Parathyroid adenoma (tissue), 2 donors: ENCODE data around the gene AZI2.

Experiments used
- H2AFZ ChIP-seq: fragments of 300-600 bp; sonication (generic); one replicate; pipeline ENCODE4 v1.7.0; 2017; ENCODE audit warnings: antibody characterized with exemption, mild to moderate bottlenecking
- H3K27ac ChIP-seq: fragments of 300-600 bp; sonication (generic); one replicate; pipeline ENCODE4 v1.7.0; 2017
- H3K27me3 ChIP-seq: fragments of 300-600 bp; sonication (generic); one replicate; pipeline ENCODE4 v1.7.0; 2017; ENCODE audit warnings: low read length; ENCODE audit not compliant: control insufficient read depth, insufficient read depth
- H3K36me3 ChIP-seq: fragments of 300-600 bp; sonication (generic); one replicate; pipeline ENCODE4 v1.7.0; 2017; ENCODE audit warnings: low read length; ENCODE audit not compliant: control insufficient read depth, insufficient read depth
- H3K4me1 ChIP-seq: fragments of 300-600 bp; sonication (generic); one replicate; pipeline ENCODE4 v1.7.0; 2017; ENCODE audit warnings: control low read depth
- H3K4me2 ChIP-seq: fragments of 300-600 bp; sonication (generic); one replicate; pipeline ENCODE4 v1.7.0; 2017; ENCODE audit warnings: low read length
- H3K4me3 ChIP-seq: fragments of 300-600 bp; sonication (generic); one replicate; pipeline ENCODE4 v1.7.0; 2017; ENCODE audit warnings: low read depth, low read length
- H3K79me2 ChIP-seq: fragments of 300-600 bp; sonication (generic); one replicate; pipeline ENCODE4 v1.7.0; 2017; ENCODE audit warnings: control low read depth
- H3K9ac ChIP-seq: fragments of 300-600 bp; sonication (generic); one replicate; pipeline ENCODE4 v1.7.0; 2017; ENCODE audit warnings: mild to moderate bottlenecking
- H3K9me3 ChIP-seq: fragments of 300-600 bp; sonication (generic); one replicate; pipeline ENCODE4 v1.7.0; 2017; ENCODE audit warnings: low read length; ENCODE audit not compliant: control insufficient read depth
- CTCF ChIP-seq: fragments of 300-600 bp; sonication (generic); IDR thresholded peaks from one replicate; pipeline ENCODE4 v1.7.0; 2017; ENCODE audit warnings: antibody characterized with exemption, mild to moderate bottlenecking
- donor health status: primary hyperparathyroidism.

AZI2 gene

GRCh38 chr3:28300345-28300962, 48.2 kb downstream of the AZI2 start:
- Histone ChIP-seq H3K27me3 (no peaks in the 10 kb centered on the region), H3K27ac (no peak overlapping the region), H2AFZ (no peak overlapping the region), H3K4me3 (no peak overlapping the region), H3K9ac (no peak overlapping the region), H3K36me3 (no peaks in the 10 kb centered on the region), H3K4me1 (no peaks in the 10 kb centered on the region), H3K79me2 (no peaks in the 10 kb centered on the region), H3K9me3 (no peaks in the 10 kb centered on the region), H3K4me2 (no peak overlapping the region)
- no peak for TF ChIP-seq CTCF

GRCh38 chr3:28299705-28300104, 48.9 kb downstream of the AZI2 start:
- H2AFZ ChIP-seq, result no peak overlapping the region
- no peaks in the 10 kb centered on the region for H3K4me1 ChIP-seq
- no peak overlapping the region for H3K9ac ChIP-seq
- no peaks in the 10 kb centered on the region for H3K79me2 ChIP-seq
- H3K9me3 ChIP-seq, result no peaks in the 10 kb centered on the region
- H3K4me2 ChIP-seq, result no peak overlapping the region
- no peaks in the 10 kb centered on the region for H3K27me3 ChIP-seq
- H3K4me3 ChIP-seq, result no peak overlapping the region
- H3K27ac ChIP-seq, result no peak overlapping the region
- TF ChIP-seq CTCF, result no peak
- no peaks in the 10 kb centered on the region for H3K36me3 ChIP-seq

- no peak overlapping the region for H2AFZ ChIP-seq
- H3K4me2 ChIP-seq, result peak overlapping the region; percentile 15
- no peaks in the 10 kb centered on the region for H3K27me3 ChIP-seq
- no peak for TF ChIP-seq CTCF
- no peak overlapping the region for H3K4me3 ChIP-seq
- H3K36me3 ChIP-seq, result no peaks in the 10 kb centered on the region
- H3K79me2 ChIP-seq, result no peaks in the 10 kb centered on the region
- H3K27ac ChIP-seq, result no peak overlapping the region
- no peaks in the 10 kb centered on the region for H3K9me3 ChIP-seq
- H3K4me1 ChIP-seq, result no peaks in the 10 kb centered on the region
- H3K9ac ChIP-seq, result no peak overlapping the region
These were observed 52.6 kb downstream of the AZI2 start for GRCh38 chr3:28295898-28296490.

- H3K27ac ChIP-seq, result no peak overlapping the region
- no peaks in the 10 kb centered on the region for H3K4me1 ChIP-seq
- no peak overlapping the region for H3K4me2 ChIP-seq
- H3K27me3 ChIP-seq, result no peaks in the 10 kb centered on the region
- H3K9me3 ChIP-seq, result no peaks in the 10 kb centered on the region
- no peak overlapping the region for H2AFZ ChIP-seq
- TF ChIP-seq CTCF, result no peak
- no peaks in the 10 kb centered on the region for H3K79me2 ChIP-seq
- no peak overlapping the region for H3K4me3 ChIP-seq
- H3K9ac ChIP-seq, result no peak overlapping the region
- H3K36me3 ChIP-seq, result no peaks in the 10 kb centered on the region
These were observed 53.8 kb downstream of the AZI2 start for GRCh38 chr3:28294667-28295413.
